ENCODE results near the gene NCOA1.
"Not testable (repeated sequence)": the region's sequence is repeated elsewhere in the genome, so short reads cannot be mapped to it uniquely, and the experiment has no call there.

DNA sequence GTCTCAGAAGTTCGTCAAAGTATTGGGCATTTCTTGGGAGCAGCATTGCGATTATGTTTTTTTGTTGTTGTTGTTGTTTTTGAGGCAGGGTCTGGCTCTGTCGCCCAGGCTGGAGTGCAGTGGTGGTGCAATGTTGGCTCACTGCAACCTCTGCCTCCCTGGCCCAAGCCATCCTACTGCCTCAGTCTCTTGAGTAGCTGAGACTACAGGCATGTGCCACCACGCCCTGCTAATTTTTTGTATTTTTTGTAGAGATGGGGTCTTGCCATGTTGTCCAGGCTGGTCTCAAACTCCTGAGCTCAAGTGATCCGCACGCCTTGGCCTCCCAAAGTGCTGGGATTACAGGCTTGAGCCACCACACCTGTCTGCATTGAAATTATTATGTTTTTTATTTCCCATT lies 109.1 kb downstream of the NCOA1 start:
- not testable (repeated sequence) for TF ChIP-seq CTCF (IDR thresholded peaks at IDR 0.05; ENCODE audit: low read length); EZH2 (IDR thresholded peaks at IDR 0.05; ENCODE audit: borderline replicate concordance, low read length)
